ENCODE data around the gene CTTNBP2. TPM values are rescaled to one million over a fixed set of nuclear protein-coding genes. Genes with fewer than 3 reads are reported as not detected.

Gene CTTNBP2
- total and polyA plus RNA-seq, 7 donors: 0.60 to 11.1 (median 4.9) TPM

DNA sequence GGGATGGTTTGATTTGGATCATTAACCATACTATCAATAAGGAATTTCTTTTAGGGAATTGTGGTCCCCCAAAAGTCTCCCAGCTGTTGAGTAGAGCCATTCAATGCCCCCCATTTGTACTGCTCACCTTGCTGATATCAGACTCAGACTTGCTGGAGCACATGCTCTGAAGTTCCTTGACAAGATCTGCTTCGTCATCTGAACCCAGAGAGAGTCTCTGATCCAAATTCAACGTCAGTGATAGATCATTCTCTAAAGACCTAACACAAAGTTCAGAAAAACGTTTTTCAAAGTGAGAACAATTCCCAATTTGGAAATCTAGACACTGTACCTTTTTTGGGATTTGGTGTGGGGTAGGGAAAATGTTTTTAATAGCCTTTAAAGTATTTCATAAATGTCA is 153.9 kb downstream of the CTTNBP2 start:
- no peaks in the 10 kb centered on the region for H3K9me3 ChIP-seq
- H3K36me3 ChIP-seq: peaks cover 0 to 17% (median 0%) of the 10 kb centered on the region in 4 donors
- no peak for DNase-seq
- TF ChIP-seq, protein P1, sequence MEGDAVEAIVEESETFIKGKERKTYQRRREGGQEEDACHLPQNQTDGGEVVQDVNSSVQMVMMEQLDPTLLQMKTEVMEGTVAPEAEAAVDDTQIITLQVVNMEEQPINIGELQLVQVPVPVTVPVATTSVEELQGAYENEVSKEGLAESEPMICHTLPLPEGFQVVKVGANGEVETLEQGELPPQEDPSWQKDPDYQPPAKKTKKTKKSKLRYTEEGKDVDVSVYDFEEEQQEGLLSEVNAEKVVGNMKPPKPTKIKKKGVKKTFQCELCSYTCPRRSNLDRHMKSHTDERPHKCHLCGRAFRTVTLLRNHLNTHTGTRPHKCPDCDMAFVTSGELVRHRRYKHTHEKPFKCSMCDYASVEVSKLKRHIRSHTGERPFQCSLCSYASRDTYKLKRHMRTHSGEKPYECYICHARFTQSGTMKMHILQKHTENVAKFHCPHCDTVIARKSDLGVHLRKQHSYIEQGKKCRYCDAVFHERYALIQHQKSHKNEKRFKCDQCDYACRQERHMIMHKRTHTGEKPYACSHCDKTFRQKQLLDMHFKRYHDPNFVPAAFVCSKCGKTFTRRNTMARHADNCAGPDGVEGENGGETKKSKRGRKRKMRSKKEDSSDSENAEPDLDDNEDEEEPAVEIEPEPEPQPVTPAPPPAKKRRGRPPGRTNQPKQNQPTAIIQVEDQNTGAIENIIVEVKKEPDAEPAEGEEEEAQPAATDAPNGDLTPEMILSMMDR (IDR thresholded peaks at IDR 0.05): no peak
- TF ChIP-seq POLR2AphosphoS5 (IDR thresholded peaks at IDR 0.05) (no peak), EP300 (IDR thresholded peaks at IDR 0.05) (no peak), POLR2A (IDR thresholded peaks at IDR 0.05) (no peak)
- no peaks in the 10 kb centered on the region for H3K27me3 ChIP-seq
- no peak overlapping the region for H3K27ac ChIP-seq
- no peaks in the 10 kb centered on the region for H3K4me1 ChIP-seq
- no peak overlapping the region for H3K4me3 ChIP-seq
- whole genome bisulfite sequencing, 2 donors: 78 to 85% methylated on average over 3 of the region's 3 CpGs
- intact Hi-C loops (cut with DNase I): loop anchor here (10.0 kb wide), 1 partner anchor 265 kb away; no protein-coding TSS in a partner anchor

DNA sequence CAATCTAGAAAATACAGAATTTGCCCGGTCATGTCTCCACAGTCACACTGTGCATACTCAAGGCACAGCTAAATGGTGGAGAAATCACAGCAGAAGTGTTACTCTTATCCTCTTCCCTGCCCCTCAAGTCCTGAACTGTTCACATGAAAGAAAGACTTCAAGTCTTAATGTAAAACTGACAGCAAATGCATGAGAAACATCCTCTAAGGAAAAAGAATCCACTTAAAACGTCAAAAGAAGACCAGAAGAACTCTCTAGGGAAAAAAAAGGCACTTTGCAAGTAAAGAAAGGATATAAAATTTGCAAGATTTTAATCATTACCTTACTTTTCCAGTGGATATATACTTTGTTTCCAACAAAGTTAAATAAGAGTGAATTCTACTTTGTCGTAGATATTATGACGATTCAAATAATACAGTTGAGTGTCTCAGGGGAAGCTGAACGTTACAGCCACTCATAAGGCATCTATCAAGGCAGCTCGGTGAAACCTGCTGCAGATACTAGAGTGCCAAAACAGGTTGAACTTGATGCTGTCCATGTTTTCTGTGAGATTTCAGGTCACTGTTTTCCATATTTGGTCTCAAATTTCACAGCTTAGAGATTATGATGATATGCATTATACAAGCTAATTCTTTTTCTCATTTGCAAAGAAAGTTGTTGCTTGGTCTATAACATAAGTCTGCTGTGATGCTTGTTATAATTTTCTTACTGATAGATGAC is 155.0 kb downstream of the CTTNBP2 start:
- H3K4me1 ChIP-seq: no peaks in the 10 kb centered on the region
- H3K36me3 ChIP-seq: peaks cover 0 to 10% (median 0%) of the 10 kb centered on the region in 4 donors
- intact Hi-C loops (cut with DNase I): loop anchor here (10.0 kb wide), 1 partner anchor 263 kb away; no protein-coding TSS in a partner anchor
- DNase-seq: no peak
- H3K4me3 ChIP-seq: no peak overlapping the region
- no peak for TF ChIP-seq POLR2AphosphoS5 (IDR thresholded peaks at IDR 0.05)
- TF ChIP-seq, protein P1 (IDR thresholded peaks at IDR 0.05): no peak
- no peak for TF ChIP-seq POLR2A (IDR thresholded peaks at IDR 0.05)
- TF ChIP-seq EP300 (IDR thresholded peaks at IDR 0.05): no peak
- H3K27me3 ChIP-seq: no peaks in the 10 kb centered on the region
- no peak overlapping the region for H3K27ac ChIP-seq
- H3K9me3 ChIP-seq: no peaks in the 10 kb centered on the region
- 90 to 95% methylated on average over 6 of the region's 6 CpGs for WGBS, 2 donors

DNA sequence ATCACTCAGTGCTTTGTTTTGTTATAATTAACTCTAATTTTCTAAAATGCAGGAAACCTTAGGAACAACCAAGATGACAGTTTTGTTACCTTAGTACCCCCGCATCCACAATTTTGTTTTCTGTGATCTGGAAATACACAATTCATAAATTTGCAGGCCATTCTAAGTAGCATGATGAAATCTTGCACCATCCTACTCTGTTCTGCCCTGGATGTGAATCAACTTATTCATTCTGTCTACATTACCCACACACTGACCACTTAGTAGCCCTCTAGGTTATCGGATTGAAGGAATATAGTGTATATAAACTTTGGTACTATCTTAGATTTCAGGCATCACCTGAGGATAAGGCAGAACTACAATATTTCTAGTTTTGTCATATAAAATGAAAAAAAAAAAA is 155.9 kb downstream of the CTTNBP2 start:
- Histone ChIP-seq H3K9me3 (no peaks in the 10 kb centered on the region), H3K4me1 (no peaks in the 10 kb centered on the region), H3K27ac (no peak overlapping the region), H3K36me3 (peaks cover 0 to 10% (median 0%) of the 10 kb centered on the region in 4 donors), H3K4me3 (no peak overlapping the region), H3K27me3 (no peaks in the 10 kb centered on the region)
- TF ChIP-seq POLR2AphosphoS5 (IDR thresholded peaks at IDR 0.05): no peak
- TF ChIP-seq POLR2A (IDR thresholded peaks at IDR 0.05): no peak
- TF ChIP-seq EP300 (IDR thresholded peaks at IDR 0.05): no peak
- TF ChIP-seq, protein P1 (IDR thresholded peaks at IDR 0.05): no peak
- 94 to 97% methylated on average over 2 of the region's 2 CpGs for whole genome bisulfite sequencing, 2 donors
- no peak for DNase-seq
- intact Hi-C loops (cut with DNase I): loop anchor here (10.0 kb wide), 1 partner anchor 263 kb away; no protein-coding TSS in a partner anchor

DNA sequence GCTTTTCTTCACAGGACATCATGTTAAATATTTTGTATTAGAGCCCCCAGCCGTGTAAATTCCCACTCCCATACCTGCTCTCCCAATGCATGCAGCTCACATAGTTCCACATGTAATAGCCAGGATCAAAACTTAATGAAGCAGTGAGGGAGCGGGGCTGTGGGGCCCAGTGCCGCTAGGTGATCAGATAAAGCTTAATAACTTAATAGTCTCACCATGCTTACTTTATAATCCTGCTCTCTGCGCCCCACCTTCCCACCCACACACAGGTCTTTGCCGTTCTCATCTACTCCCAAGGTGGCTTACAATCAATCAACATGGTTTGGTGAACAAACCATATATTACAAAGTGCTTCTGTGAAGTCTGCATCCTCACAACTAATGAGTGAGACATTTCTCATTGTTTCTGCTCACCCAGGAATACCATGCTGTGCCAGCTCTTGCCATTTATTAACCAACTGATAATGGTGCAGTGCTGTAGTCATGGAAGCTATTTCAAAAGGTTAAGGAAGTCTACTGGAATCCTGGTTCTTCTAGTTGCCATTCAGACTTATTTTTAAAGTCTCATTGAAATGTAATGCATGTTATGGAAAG is 156.4 kb downstream of the CTTNBP2 start:
- DNase-seq: no peak
- peaks cover 0 to 10% (median 0%) of the 10 kb centered on the region in 4 donors for H3K36me3 ChIP-seq
- TF ChIP-seq, protein P1 (IDR thresholded peaks at IDR 0.05): no peak
- TF ChIP-seq EP300 (IDR thresholded peaks at IDR 0.05) (no peak), POLR2AphosphoS5 (IDR thresholded peaks at IDR 0.05) (no peak), POLR2A (IDR thresholded peaks at IDR 0.05) (no peak)
- intact Hi-C loops (cut with DNase I): loop anchor here (10.0 kb wide), 1 partner anchor 262 kb away; no protein-coding TSS in a partner anchor
- no peaks in the 10 kb centered on the region for H3K27me3 ChIP-seq
- 37 to 69% methylated on average over 5 of the region's 5 CpGs for WGBS, 2 donors
- no peaks in the 10 kb centered on the region for H3K9me3 ChIP-seq
- no peaks in the 10 kb centered on the region for H3K4me1 ChIP-seq
- H3K27ac ChIP-seq: no peak overlapping the region
- no peak overlapping the region for H3K4me3 ChIP-seq
